Measurements from ENCODE around the gene ANKRD12. TPM values are rescaled to one million over a fixed set of nuclear protein-coding genes. Genes with fewer than 3 reads are reported as not detected.

Gene ANKRD12
- total RNA-seq, 1 donor from 2014 or later = 30.9 TPM

DNA sequence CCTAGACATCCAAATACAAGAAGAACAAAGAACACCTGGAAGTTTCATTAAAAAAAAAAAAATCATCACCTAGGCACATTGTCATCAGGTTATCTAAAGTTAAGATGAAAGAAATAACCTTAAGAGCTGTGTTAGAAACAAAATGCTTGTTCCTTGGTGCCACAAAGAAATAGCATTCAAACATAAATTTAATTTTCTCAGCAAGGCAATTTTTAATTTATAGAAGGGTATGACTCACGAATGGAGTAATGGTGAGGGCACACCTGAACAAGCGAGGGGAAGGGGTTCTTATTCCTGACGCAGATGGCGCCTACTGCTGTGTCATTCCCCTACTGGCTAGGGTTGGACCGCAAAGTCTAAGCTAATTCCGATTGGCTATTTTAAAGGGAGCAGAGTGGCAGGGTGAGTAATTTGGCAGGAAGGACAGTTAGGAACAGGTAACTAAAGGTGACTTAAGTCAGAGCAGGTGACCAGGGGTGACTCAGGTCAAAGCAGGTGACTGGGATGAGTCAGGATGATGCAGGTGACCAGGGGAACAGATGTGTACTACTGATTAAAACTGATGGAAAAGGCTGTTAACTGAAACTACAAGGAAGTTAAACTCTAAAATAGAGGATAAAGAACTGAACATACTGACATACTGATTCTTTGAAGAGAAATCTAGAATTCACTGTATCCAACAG is 167.9 kb downstream of the ANKRD12 start:
- Mint-ChIP-seq H3K9me3 (peaks cover 14% of the 10 kb centered on the region), H3K27me3 (ENCODE audit: low read depth) (no peaks in the 10 kb centered on the region), H3K36me3 (ENCODE audit: low read depth) (peaks cover 11% of the 10 kb centered on the region), H3K4me3 (no peak overlapping the region), H3K27ac (ENCODE audit: unreplicated experiment) (no peak overlapping the region), H3K4me1 (no peaks in the 10 kb centered on the region)
- DNase-seq (ENCODE audit: low read depth, low spot score) = no peak
- TF ChIP-seq, protein P1, sequence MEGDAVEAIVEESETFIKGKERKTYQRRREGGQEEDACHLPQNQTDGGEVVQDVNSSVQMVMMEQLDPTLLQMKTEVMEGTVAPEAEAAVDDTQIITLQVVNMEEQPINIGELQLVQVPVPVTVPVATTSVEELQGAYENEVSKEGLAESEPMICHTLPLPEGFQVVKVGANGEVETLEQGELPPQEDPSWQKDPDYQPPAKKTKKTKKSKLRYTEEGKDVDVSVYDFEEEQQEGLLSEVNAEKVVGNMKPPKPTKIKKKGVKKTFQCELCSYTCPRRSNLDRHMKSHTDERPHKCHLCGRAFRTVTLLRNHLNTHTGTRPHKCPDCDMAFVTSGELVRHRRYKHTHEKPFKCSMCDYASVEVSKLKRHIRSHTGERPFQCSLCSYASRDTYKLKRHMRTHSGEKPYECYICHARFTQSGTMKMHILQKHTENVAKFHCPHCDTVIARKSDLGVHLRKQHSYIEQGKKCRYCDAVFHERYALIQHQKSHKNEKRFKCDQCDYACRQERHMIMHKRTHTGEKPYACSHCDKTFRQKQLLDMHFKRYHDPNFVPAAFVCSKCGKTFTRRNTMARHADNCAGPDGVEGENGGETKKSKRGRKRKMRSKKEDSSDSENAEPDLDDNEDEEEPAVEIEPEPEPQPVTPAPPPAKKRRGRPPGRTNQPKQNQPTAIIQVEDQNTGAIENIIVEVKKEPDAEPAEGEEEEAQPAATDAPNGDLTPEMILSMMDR (conservative IDR thresholded peaks at IDR 0.05) = no peak

DNA sequence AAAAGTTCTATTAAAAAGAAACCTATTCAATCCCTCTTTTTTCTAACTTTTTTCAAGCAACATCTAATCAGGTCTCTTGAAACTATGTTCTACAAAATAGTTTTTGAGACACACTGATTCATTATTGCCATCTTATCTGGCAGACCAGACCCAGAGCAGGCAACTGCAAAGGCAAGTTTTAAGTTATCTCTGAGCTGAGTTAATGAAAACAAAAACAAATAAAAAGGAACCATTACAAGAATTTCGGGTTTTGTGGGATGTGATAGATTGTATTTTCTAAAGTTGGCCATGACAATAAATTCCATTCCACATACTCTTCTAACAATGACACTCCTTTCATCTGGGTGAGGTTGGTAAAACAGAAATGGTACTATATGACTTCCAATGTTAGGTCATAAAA is 182.8 kb downstream of the ANKRD12 start:
- H3K4me3 Mint-ChIP-seq = no peak overlapping the region
- no peak for DNase-seq (ENCODE audit: low read depth, low spot score)
- H3K9me3 Mint-ChIP-seq = peaks cover 6% of the 10 kb centered on the region
- H3K27me3 Mint-ChIP-seq (ENCODE audit: low read depth) = no peaks in the 10 kb centered on the region
- no peaks in the 10 kb centered on the region for H3K4me1 Mint-ChIP-seq
- TF ChIP-seq, protein P1 (conservative IDR thresholded peaks at IDR 0.05) = no peak
- peaks cover 4% of the 10 kb centered on the region for H3K36me3 Mint-ChIP-seq (ENCODE audit: low read depth)
- no peak overlapping the region for H3K27ac Mint-ChIP-seq (ENCODE audit: unreplicated experiment)

DNA sequence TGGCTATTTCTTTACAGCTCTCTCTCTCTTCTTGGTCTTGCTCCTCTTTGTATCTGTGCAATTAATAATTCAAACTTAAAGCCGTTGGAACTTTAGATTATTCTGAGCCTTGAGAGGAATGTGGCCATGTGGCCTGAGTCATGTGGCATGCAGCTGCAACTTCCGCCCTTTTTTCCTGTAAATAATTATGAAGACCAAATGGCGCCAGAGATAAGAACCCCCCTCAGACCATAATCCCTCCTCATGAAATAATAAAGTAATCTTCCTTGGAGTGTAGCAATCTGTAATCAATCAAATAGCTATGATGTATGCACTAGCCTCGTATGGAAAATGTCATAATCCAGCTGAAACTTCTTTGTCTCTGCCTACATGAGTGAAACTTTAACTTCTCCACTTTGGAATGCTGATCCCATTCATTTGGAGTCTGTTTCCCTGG is 184.5 kb downstream of the ANKRD12 start:
- Mint-ChIP-seq H3K9me3 (no peaks in the 10 kb centered on the region), H3K4me1 (no peaks in the 10 kb centered on the region), H3K27me3 (ENCODE audit: low read depth) (no peaks in the 10 kb centered on the region), H3K4me3 (no peak overlapping the region), H3K27ac (ENCODE audit: unreplicated experiment) (no peak overlapping the region), H3K36me3 (ENCODE audit: low read depth) (peaks cover 4% of the 10 kb centered on the region)
- TF ChIP-seq, protein P1 (conservative IDR thresholded peaks at IDR 0.05) = no peak
- DNase-seq (ENCODE audit: low read depth, low spot score) = no peak

DNA sequence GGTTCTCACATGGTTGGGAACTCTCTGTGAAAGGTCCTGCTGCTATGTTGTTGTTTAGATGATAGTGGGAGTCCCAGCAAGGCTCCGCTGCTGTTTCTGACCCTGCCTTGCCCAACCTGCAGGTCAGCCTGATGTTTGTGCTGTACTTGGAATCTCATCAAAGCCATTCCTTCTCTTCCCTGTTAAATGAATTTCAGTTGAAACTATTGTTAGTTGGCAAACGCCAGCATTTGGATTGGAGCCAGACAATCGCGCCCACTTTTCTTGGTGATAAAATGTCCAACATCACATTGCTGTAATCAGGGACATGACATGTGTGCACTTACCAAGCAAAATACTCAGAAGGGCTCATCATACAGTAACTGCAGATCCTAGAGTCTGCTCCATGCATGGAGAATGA is 185.2 kb downstream of the ANKRD12 start:
- TF ChIP-seq, protein P1 (conservative IDR thresholded peaks at IDR 0.05) = no peak
- no peaks in the 10 kb centered on the region for H3K27me3 Mint-ChIP-seq (ENCODE audit: low read depth)
- no peak overlapping the region for H3K4me3 Mint-ChIP-seq
- H3K9me3 Mint-ChIP-seq = no peaks in the 10 kb centered on the region
- H3K4me1 Mint-ChIP-seq = no peaks in the 10 kb centered on the region
- H3K36me3 Mint-ChIP-seq (ENCODE audit: low read depth) = peaks cover 4% of the 10 kb centered on the region
- DNase-seq (ENCODE audit: low read depth, low spot score) = no peak
- no peak overlapping the region for H3K27ac Mint-ChIP-seq (ENCODE audit: unreplicated experiment)

DNA sequence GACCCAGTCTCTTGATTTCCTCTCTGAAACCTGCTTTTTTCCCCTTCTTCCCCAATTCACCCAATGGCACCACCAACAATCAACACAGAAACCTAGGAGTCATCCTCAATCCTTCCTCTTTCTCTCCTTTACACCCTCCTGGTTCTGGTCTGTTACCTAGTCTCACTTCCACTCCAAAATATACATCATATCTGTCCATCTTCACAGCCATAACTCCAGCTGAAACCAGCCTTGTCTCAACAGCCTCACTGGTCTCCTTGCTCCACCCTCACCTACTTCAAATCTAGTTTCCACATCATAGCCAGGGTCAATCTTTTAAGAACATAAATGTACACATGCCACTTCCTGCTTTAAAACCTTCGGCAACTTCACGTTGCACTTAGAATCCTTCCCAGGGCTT is 186.2 kb downstream of the ANKRD12 start:
- no peak overlapping the region for H3K4me3 Mint-ChIP-seq
- TF ChIP-seq, protein P1 (conservative IDR thresholded peaks at IDR 0.05) = no peak
- no peaks in the 10 kb centered on the region for H3K4me1 Mint-ChIP-seq
- peaks cover 2% of the 10 kb centered on the region for H3K36me3 Mint-ChIP-seq (ENCODE audit: low read depth)
- no peaks in the 10 kb centered on the region for H3K27me3 Mint-ChIP-seq (ENCODE audit: low read depth)
- no peak for DNase-seq (ENCODE audit: low read depth, low spot score)
- no peaks in the 10 kb centered on the region for H3K9me3 Mint-ChIP-seq
- no peak overlapping the region for H3K27ac Mint-ChIP-seq (ENCODE audit: unreplicated experiment)

Measured in neural crest cell (in vitro differentiated cells).